GM19099 (cell line): ENCODE measurements around the gene UTRN.

Experiments used
- POLR2A ChIP-seq: IDR thresholded peaks from 3 replicates; pipeline ENCODE4 v1.6.1; 2011; ENCODE audit warnings: low read depth; ENCODE audit not compliant: insufficient read length; ENCODE audit errors: extremely low read depth

Gene UTRN

DNA sequence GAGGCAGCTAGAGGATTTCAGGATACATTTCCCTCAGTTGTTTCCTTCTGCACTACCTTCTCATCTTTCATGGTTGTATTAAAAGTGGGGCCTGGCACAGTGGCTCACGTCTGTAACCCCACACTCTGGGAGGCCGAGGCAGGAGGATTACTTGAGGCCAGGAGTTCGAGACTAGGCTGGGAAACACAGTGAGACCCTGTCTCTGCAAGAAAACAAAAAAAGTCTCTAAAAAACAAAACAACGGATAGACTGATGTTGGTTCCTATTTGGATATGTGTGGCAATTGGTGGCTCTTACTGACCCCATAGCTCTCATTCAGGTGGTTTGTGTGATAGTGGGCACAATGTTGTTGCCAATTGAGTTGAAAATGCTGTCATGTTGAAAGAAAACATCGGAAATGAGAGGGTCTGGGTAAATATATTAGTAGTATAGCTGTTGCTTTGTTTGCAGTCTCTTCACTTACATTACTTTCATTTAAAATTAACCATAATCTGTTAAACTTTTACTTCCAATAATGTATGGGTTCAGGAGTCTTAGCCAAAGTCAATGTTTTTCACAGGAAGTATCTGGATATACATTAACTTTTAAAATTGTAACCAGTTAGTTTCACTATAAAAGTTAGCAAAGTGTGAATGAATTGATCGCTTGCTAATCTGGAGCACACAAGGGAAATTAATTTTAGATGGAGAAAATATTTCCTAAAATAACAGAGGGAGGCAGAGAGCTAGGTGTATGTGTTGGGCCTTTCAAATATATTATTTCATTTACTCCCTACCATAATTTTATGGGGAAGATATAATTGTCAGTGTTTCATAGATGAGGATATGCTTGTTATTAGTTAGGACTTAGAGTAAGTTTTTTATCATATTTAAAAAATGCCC lies 31.1 kb downstream of the UTRN start:
- TF ChIP-seq POLR2A, result no peak

DNA sequence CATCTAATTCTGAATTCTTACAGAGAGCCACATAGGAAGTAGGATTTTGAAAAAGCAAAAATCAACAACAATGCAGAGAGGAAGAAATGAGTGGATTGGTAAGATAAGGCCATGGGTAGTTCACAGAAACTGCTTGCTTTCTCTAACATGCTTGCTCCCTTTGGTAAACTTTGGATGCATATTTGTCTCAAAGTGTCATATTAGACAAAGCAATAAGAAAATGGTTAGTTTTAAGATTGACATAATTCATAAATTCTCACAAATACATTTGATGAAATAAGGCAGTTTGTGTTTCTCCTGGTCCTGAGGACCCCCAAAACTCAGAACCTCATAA lies 31.7 kb downstream of the UTRN start:
- no peak for TF ChIP-seq POLR2A

- TF ChIP-seq POLR2A, result no peak
Measured at GRCh38 chr6:144317736-144318135, 32.6 kb downstream of the UTRN start.

GRCh38 chr6:144319211-144319610 lies 34.1 kb downstream of the UTRN start:
- no peak for TF ChIP-seq POLR2A

GRCh38 chr6:144320741-144321140 lies 35.6 kb downstream of the UTRN start:
- TF ChIP-seq POLR2A, result no peak

DNA sequence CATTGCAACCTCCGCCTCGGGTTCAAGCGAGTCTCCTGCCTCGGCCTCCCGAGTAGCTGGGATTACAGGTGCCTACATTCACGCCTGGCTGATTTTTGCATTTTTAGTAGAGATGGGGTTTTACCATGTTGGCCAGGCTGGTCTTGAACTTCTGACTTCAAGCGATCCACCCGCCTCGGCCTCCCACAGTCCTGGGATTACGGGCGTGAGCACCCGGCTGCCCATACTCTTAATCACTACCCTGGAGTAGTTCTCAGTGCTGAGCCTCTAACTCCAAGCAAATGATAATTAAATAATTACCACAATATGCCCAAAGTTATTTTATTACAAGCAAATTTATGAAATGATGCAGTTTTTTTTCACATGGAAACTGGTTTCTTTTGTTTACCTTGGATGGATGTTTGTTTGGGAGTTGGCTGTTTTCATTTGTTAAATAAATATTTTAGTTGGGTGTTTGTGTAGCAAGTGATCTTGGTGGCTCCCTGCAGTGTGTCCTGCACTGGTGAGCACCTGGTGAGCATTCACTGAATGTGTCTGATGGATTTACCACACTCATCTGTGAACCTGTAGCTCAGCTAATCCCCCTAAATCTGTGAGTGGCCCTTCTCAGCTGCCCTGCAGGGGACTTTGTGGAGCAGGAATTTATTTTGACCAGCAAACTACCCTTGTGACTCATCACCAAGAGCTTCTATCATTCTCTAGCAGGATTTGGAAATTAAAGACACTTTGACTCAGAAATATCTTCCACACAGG lies 36.9 kb downstream of the UTRN start:
- TF ChIP-seq POLR2A, result no peak

DNA sequence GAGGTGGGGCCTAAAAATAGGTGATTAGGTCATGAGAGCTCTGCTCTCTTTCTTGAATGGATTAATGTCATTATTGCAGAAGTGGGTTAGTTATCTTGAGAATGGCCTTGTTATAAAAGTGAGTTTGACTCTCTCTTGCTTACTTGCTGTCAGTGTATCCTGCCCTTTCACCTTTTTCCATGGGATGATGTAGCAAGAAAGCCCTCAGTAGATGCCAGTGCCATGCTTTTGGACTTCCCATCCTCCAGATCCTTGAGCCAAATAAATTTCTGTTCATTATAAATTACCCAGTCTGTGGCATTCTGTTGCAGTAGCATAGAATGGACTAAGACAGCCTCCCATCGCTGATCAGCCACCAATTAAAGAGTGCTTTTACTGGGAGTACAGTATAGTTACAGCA lies 40.1 kb downstream of the UTRN start:
- TF ChIP-seq POLR2A, result no peak

- TF ChIP-seq POLR2A, result no peak
Measured at GRCh38 chr6:144326393-144326792, 41.3 kb downstream of the UTRN start.

- no peak for TF ChIP-seq POLR2A
Measured at GRCh38 chr6:144327081-144327480, 41.9 kb downstream of the UTRN start.

- no peak for TF ChIP-seq POLR2A
Measured at GRCh38 chr6:144330017-144330987, 45.2 kb downstream of the UTRN start.

GRCh38 chr6:144331491-144331969 lies 46.4 kb downstream of the UTRN start:
- no peak for TF ChIP-seq POLR2A

DNA sequence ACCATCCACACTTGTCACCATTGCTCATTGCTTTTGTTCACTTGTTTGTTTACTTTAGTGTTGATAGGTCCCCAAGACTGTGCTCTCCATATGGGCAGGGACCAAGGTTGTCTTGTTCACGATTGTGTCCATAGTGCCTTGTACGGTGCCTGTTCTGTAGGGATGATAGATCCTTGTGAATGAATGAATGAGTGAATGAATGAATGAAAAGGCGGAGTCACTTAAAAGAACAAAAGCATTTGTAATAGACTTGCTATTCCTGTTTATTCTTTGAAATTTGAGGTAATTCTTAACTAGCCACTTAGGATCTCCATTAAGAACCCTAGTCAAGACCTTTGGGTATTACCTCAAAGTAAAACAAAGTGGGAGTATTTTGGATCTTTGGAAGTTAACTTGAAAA lies 47.0 kb downstream of the UTRN start:
- no peak for TF ChIP-seq POLR2A

- TF ChIP-seq POLR2A, result no peak
Measured at GRCh38 chr6:144334150-144334708, 49.1 kb downstream of the UTRN start.
